DOHH2 (cell line): ENCODE results near the gene GPR180.

ENCODE experiments used
- H3F3A ChIP-seq: fragments of 200-600 bp; sonication (generic), shearing (Covaris generic); 2 replicates; pipeline ENCODE4 v1.6.0; 2016; ENCODE audit warnings: antibody characterized with exemption, mild to moderate bottlenecking; ENCODE audit not compliant: control insufficient read depth, insufficient read depth
- H3K27ac ChIP-seq: fragments of 200-600 bp; sonication (generic); 2 replicates; pipeline ENCODE4 v1.5.1; 2014; ENCODE audit warnings: low read depth, mild to moderate bottlenecking, low read length, moderate library complexity
- H3K27me3 ChIP-seq: fragments of 200-600 bp; sonication (generic); 2 replicates; pipeline ENCODE4 v1.6.1; 2014; ENCODE audit warnings: mild to moderate bottlenecking, low read length, mixed read lengths; ENCODE audit not compliant: control insufficient read depth
- H3K36me3 ChIP-seq: fragments of 200-600 bp; sonication (generic); 2 replicates; pipeline ENCODE4 v1.6.1; 2014; ENCODE audit warnings: mild to moderate bottlenecking, low read length, moderate library complexity, mixed read lengths; ENCODE audit not compliant: control insufficient read depth
- H3K4me1 ChIP-seq: fragments of 200-600 bp; sonication (generic); 2 replicates; pipeline ENCODE4 v1.6.1; 2014; ENCODE audit warnings: mild to moderate bottlenecking, low read length, mixed read lengths; ENCODE audit not compliant: control insufficient read depth
- H3K4me2 ChIP-seq: fragments of 200-600 bp; sonication (generic); 2 replicates; pipeline ENCODE4 v1.6.0; 2014; ENCODE audit warnings: mild to moderate bottlenecking, low read length, moderate library complexity
- H3K4me3 ChIP-seq: fragments of 200-600 bp; sonication (generic); 2 replicates; pipeline ENCODE4 v1.5.1; 2014; ENCODE audit warnings: mild to moderate bottlenecking, low read length, mixed read lengths
- H3K79me2 ChIP-seq: fragments of 200-600 bp; sonication (generic); 2 replicates; pipeline ENCODE4 v1.6.1; 2014; ENCODE audit warnings: mild to moderate bottlenecking, low read length, mixed read lengths; ENCODE audit not compliant: control insufficient read depth
- H3K9me2 ChIP-seq: fragments of 200-600 bp; sonication (generic); replicated peaks from 2 replicates; pipeline ENCODE4 v1.6.1; 2014; ENCODE audit warnings: mild to moderate bottlenecking, low read length, mixed read lengths; ENCODE audit not compliant: control insufficient read depth
- H3K9me3 ChIP-seq: fragments of 200-600 bp; sonication (generic); 2 replicates; pipeline ENCODE4 v1.6.1; 2014; ENCODE audit warnings: antibody characterized with exemption, low read length, mixed read lengths; ENCODE audit not compliant: control insufficient read depth, insufficient read depth
- H4K20me1 ChIP-seq: fragments of 200-600 bp; sonication (generic); 2 replicates; pipeline ENCODE4 v1.6.0; 2014; ENCODE audit warnings: low read depth, mild to moderate bottlenecking, antibody characterized with exemption, low read length, moderate library complexity; ENCODE audit not compliant: control insufficient read depth, insufficient read depth
- EZH2phosphoT487 ChIP-seq: fragments of 200-600 bp; sonication (generic); IDR thresholded peaks from 2 replicates; pipeline ENCODE4 v1.6.1; 2017; ENCODE audit warnings: borderline replicate concordance, mild to moderate bottlenecking, antibody characterized with exemption, low read length, moderate library complexity, mixed read lengths
- TF ChIP-seq, protein P1 (sequence below): fragments of 200-600 bp; sonication (generic); IDR thresholded peaks from one replicate; pipeline ENCODE4 v1.5.1; 2014; ENCODE audit warnings: antibody characterized with exemption, mild to moderate bottlenecking, low read depth, low read length; ENCODE audit not compliant: poor library complexity, severe bottlenecking

GPR180 gene

DNA sequence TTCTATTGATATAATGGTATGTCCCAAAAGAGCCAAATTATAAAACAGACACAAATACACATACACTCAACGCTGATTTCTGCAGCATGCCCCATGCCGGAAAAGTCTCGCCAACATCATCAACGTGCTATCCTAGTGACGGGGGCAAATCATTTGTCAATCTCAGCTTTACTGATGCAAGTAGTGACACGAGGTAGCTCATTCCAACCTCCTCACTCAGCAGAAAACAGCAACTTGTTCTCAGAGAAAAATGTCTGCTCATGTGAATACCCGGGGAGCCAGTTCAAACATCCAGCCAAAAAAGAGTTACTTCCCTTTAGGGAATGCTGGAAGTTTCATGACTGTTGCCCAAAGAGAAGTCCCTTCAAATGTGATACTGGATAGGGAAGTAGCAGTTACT, 64.4 kb downstream of the GPR180 start:
- Histone ChIP-seq H3K27me3 (peaks cover 15% of the 10 kb centered on the region), H3K4me2 (no peak overlapping the region), H3K27ac (no peak overlapping the region), H3K36me3 (no peaks in the 10 kb centered on the region), H3K4me3 (no peak overlapping the region), H3K4me1 (no peaks in the 10 kb centered on the region), H3K9me2 (no peaks in the 10 kb centered on the region), H4K20me1 (no peaks in the 10 kb centered on the region), H3K79me2 (no peaks in the 10 kb centered on the region), H3K9me3 (no peaks in the 10 kb centered on the region), H3F3A (no peaks in the 10 kb centered on the region)
- TF ChIP-seq EZH2phosphoT487: no peak
- TF ChIP-seq, protein P1, sequence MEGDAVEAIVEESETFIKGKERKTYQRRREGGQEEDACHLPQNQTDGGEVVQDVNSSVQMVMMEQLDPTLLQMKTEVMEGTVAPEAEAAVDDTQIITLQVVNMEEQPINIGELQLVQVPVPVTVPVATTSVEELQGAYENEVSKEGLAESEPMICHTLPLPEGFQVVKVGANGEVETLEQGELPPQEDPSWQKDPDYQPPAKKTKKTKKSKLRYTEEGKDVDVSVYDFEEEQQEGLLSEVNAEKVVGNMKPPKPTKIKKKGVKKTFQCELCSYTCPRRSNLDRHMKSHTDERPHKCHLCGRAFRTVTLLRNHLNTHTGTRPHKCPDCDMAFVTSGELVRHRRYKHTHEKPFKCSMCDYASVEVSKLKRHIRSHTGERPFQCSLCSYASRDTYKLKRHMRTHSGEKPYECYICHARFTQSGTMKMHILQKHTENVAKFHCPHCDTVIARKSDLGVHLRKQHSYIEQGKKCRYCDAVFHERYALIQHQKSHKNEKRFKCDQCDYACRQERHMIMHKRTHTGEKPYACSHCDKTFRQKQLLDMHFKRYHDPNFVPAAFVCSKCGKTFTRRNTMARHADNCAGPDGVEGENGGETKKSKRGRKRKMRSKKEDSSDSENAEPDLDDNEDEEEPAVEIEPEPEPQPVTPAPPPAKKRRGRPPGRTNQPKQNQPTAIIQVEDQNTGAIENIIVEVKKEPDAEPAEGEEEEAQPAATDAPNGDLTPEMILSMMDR: no peak

DNA sequence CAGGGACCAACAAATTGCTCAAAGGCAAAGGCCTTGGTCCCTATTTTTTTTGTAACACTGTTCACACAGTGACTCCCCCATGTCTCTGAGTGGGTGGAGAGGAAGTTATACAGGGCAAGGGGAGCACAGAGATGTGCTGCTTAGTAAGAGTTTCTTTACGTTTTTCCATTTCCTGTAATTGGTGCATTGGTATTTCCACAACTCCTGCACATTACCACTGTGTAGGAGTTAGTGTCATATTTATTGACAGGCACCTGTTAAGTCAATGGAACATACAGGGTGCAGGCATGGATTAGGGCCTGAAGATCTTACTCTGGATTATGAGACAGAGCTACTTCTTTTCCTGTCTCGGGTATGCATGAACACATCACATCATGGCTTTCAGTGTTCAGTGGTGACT, 65.5 kb downstream of the GPR180 start:
- Histone ChIP-seq H3K4me1 (no peaks in the 10 kb centered on the region), H3K79me2 (no peaks in the 10 kb centered on the region), H3K36me3 (no peaks in the 10 kb centered on the region), H3K9me2 (no peaks in the 10 kb centered on the region), H3K27ac (no peak overlapping the region), H4K20me1 (no peaks in the 10 kb centered on the region), H3F3A (no peaks in the 10 kb centered on the region), H3K4me2 (no peak overlapping the region), H3K9me3 (no peaks in the 10 kb centered on the region), H3K4me3 (no peak overlapping the region), H3K27me3 (peaks cover 14% of the 10 kb centered on the region)
- TF ChIP-seq EZH2phosphoT487: no peak
- TF ChIP-seq, protein P1: no peak

DNA sequence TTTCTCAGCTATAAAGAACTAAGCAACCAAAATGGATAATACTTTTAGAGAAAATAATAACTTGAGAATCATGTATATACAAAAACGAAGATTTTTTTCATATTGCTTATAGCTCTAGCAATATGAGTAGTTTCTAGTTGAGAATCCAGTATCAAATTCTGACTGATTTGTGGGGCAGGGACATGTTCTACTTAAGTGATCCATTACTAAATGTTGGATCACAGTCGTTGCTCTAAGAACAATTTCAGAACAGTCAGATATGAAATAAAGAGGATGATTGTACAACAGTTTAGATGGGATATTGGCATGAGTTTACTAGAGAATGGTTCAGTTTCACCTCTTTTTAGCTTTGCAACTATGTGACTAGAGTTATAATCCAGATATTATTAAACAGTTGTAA, 70.7 kb downstream of the GPR180 start:
- TF ChIP-seq, protein P1: no peak
- no peak for TF ChIP-seq EZH2phosphoT487
- H3K4me1 ChIP-seq: no peaks in the 10 kb centered on the region
- no peaks in the 10 kb centered on the region for H3K9me3 ChIP-seq
- H3K27ac ChIP-seq: no peak overlapping the region
- no peak overlapping the region for H3K4me3 ChIP-seq
- no peaks in the 10 kb centered on the region for H3K36me3 ChIP-seq
- H3K27me3 ChIP-seq: no peaks in the 10 kb centered on the region
- H3K79me2 ChIP-seq: no peaks in the 10 kb centered on the region
- H3K4me2 ChIP-seq: no peak overlapping the region
- no peaks in the 10 kb centered on the region for H3K9me2 ChIP-seq
- H4K20me1 ChIP-seq: no peaks in the 10 kb centered on the region
- no peaks in the 10 kb centered on the region for H3F3A ChIP-seq

DNA sequence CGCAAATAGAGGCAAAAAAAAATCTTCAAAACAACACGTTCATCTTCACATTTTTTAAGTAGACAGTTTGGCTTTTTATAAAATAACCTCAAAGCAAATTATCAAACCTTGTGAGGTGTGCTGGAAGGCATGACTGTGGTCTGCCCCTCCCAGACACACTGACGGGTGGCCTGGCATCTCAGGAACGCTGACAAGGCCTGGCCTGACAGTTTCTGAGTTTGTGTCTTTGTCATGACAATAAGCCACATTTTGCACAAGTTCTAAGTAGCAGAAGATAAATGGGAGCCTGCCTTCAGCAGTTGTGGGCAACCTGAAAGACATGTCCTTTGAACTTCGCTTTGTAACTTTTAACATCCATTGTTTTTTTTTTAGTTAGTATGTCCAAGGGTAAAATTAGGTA, 72.2 kb downstream of the GPR180 start:
- no peak overlapping the region for H3K4me3 ChIP-seq
- no peak for TF ChIP-seq EZH2phosphoT487
- TF ChIP-seq, protein P1: no peak
- no peaks in the 10 kb centered on the region for H3K9me2 ChIP-seq
- H3K4me1 ChIP-seq: no peaks in the 10 kb centered on the region
- H4K20me1 ChIP-seq: no peaks in the 10 kb centered on the region
- H3K27ac ChIP-seq: no peak overlapping the region
- H3K79me2 ChIP-seq: no peaks in the 10 kb centered on the region
- H3K27me3 ChIP-seq: no peaks in the 10 kb centered on the region
- H3K36me3 ChIP-seq: no peaks in the 10 kb centered on the region
- no peaks in the 10 kb centered on the region for H3F3A ChIP-seq
- no peak overlapping the region for H3K4me2 ChIP-seq
- H3K9me3 ChIP-seq: no peaks in the 10 kb centered on the region
